ENCODE results near the gene RGL1.

Gene RGL1

GRCh38 chr1:183958958-183959357, 154.0 kb downstream of the RGL1 start:
- DNase-seq = no peak

- no peak for DNase-seq
These were observed 156.2 kb downstream of the RGL1 start for GRCh38 chr1:183961132-183961531.

- DNase-seq = no peak
These were observed 158.0 kb downstream of the RGL1 start for GRCh38 chr1:183962903-183963302.

GRCh38 chr1:183965726-183966125, 160.8 kb downstream of the RGL1 start:
- no peak for DNase-seq

- no peak for DNase-seq
These were observed 161.6 kb downstream of the RGL1 start for GRCh38 chr1:183966487-183966886.

- DNase-seq = no peak
These were observed 163.0 kb downstream of the RGL1 start for GRCh38 chr1:183967914-183968313.

GRCh38 chr1:183968386-183968785, 163.5 kb downstream of the RGL1 start:
- no peak for DNase-seq

GRCh38 chr1:183970516-183971300, 165.8 kb downstream of the RGL1 start:
- DNase-seq = no peak

- no peak for DNase-seq
These were observed 170.7 kb downstream of the RGL1 start for GRCh38 chr1:183975651-183976050.

GRCh38 chr1:183977717-183978116, 172.8 kb downstream of the RGL1 start:
- DNase-seq = no peak

Measured in inflammatory macrophage (primary cell).